Left renal cortex interstitium (tissue), 4 donors: ENCODE results near the gene NAV2. TPM values are rescaled to one million over a fixed set of nuclear protein-coding genes. Genes with fewer than 3 reads are reported as not detected.
A peak's percentile ranks its signal among the peaks of the same experiment; 100 is the strongest.
"Not testable (repeated sequence)": the region's sequence is repeated elsewhere in the genome, so short reads cannot be mapped to it uniquely, and the experiment has no call there.

Experiments
- DNase-seq, 4 donors: peaks; one replicate each; pipeline ENCODE4 v3.0.0-alpha.2; 2013; ENCODE audit warnings: low read depth in 4 of 4, low spot score in 2 of 4, missing footprints in 1 of 4
- polyA plus RNA-seq, 4 donors: library from polyadenylated mRNA; unstranded; fragments of 120-200 nt; gene quantifications; one replicate each; pipeline ENCODE4 v1.2.1, GENCODE V29; 2013; ENCODE audit not compliant: insufficient read length in 4 of 4

NAV2 gene
- polyA plus RNA-seq, 4 donors = 29.7 to 61.7 (median 39.1) TPM

GRCh38 chr11:19984048-19984742, 271.6 kb downstream of the NAV2 start:
- DNase-seq = no peak

DNA sequence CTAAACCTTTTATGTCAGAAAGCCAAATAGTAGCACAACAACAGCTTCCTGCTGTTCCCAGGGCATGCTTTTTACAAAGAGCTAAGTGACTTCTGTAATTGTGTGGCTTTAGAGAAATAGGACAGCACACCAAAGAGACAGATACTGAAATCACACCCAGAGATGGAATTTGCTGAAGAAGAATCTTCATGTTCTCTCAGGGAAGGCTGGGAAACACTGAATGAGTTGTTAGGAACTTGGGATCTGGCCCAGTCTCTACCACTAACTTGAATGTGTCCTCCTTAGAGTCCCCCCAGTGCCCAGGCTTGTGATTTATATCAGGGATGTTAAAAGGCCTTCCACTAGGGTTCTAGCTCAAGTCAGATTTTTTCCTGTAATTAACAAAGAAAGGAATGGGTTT, 272.5 kb downstream of the NAV2 start:
- no peak for DNase-seq

DNA sequence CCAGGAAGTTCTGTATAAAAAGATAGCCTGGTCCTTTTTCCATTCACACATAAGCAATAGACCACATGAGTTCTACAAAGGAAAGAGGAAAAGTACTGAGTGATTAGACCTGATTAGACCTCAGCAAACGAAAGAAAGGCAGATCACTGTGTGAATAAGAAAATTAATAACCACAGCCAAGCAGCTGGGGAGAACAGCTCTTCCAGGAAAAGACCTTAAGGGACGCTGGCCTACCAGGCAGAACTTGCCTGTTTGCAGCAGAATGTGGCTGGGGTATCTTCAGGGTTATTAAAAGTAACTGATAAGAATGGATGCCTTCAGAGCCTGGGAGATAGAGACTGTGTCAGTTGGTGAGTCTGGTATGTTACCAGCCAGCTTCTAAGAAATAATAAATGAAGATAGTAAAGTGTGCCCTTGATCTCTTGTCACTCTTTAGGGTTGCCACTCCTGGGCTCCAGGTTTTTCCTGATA, 274.7 kb downstream of the NAV2 start:
- no peak for DNase-seq

DNA sequence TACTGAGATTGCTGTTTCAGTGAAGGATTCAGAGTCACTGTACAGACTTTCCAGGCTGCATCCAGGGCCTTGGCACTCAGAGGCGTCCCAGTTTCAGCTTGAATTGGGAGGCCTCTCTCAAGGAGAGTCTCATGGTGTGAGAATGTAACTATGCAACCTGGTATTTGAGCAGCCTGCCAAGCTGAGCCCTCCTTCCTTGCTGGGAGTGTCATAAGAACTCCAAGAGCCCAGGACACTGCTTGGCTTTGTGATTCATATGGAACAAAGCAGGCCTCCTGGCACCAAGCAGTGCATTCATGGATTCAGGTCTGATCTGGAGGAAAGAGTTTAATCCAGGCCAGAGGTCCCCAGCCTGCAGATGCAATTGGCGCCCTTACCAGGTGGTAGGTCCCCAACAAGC, 276.0 kb downstream of the NAV2 start:
- no peak for DNase-seq

DNA sequence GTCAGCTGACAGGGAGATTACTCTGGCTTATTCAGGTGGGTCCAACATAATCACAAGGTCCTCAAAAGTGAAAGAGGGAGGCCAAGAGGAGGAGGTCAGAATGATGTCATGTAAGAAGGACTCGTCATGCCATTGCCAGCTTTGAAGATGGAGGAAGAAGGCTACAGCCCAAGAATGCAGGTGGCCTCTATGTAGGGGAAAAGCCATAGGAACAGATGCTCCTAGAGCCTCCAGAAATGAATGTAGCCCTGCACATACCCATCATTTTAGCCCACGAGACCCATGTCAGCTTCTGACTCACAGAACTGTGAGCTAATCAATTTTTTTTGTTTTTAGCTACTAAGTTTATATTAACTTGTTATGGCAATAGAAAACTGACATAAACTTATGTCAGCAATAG, 276.6 kb downstream of the NAV2 start:
- DNase-seq = no peak

- DNase-seq = no peak
Observed at GRCh38 chr11:19992162-19992561, 279.5 kb downstream of the NAV2 start.

- no peak for DNase-seq
Observed at GRCh38 chr11:19992998-19993397, 280.4 kb downstream of the NAV2 start.

- DNase-seq = no peak
Observed at GRCh38 chr11:19994672-19995071, 282.0 kb downstream of the NAV2 start.

GRCh38 chr11:19995145-19995544, 282.5 kb downstream of the NAV2 start:
- no peak for DNase-seq

DNA sequence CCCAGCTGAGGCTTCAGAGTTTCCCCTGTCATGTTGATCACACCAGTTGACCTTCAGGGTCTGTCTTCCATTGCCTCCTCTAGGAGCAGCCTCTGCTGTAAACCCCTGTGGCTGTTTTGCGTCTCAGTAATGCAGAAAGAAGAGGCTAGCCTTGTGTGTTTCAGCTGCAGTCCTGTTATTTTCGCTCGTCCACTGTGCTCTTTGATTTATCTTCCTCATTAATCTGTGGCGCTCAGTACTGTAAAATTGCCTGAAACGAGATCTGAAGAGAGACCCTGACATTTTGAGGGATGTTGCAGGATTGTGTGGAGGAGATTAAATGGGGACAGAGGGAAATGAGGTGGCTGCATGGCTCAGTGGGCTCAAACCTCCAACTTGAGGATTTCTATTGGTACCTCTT, 283.9 kb downstream of the NAV2 start:
- no peak for DNase-seq

DNA sequence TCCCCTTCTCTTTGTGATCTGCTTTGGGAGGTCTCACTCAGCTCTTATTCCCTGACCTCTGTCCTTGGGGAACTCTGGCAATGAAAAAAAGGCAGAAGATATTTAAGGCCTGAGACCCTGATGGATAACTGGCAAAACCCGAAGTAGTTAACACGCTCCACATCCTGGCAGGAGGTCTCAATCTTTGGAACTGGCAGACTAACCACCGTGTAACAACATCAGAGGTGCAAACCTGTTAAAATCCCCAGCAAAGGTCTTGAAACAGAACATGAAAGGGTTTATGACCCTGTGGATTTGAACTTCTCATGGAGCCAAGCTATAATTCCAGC, 287.3 kb downstream of the NAV2 start:
- no peak for DNase-seq

- DNase-seq = peak in 1 of 4 donors; percentile 57
Observed at GRCh38 chr11:20000351-20001134, 287.9 kb downstream of the NAV2 start.

GRCh38 chr11:20002312-20003216, 289.9 kb downstream of the NAV2 start:
- no peak for DNase-seq

DNA sequence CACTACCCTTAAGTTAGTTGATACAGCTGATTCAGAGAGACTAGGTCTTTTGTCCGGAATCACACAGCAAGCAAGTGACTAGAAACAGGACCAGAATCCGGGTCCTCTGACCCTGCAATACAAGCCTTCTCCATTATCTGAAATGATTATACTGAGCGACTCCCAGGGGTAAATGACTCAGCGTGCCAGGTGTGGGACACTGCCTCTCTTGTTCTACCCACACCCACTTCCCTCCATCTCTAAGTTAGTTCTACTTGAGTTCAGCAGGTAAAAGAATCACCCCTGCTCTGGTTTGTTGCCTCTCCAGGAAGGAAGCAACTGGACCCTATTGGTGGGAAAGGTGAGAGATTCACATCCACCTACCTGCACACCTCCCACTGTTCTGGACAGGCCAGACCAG, 290.7 kb downstream of the NAV2 start:
- DNase-seq = no peak

DNA sequence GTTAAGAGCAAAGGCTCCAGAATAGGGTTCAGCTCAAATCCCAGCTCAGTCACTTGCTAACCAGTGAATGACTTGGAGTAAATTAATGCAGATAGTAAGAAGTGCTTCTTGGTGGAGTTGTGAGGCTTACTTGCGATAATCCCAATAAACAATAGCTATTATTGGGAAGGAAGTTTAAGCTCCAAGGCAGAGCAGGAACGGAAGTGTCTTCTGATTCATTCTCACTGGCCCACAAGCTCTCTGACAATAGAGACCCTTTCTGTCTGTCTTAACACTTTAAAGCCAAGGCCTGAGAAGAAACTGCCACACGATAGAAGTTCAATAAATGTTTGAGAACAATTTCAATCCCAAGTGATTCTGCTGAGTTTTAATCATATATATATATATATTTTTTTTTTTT, 292.2 kb downstream of the NAV2 start:
- DNase-seq = no peak

DNA sequence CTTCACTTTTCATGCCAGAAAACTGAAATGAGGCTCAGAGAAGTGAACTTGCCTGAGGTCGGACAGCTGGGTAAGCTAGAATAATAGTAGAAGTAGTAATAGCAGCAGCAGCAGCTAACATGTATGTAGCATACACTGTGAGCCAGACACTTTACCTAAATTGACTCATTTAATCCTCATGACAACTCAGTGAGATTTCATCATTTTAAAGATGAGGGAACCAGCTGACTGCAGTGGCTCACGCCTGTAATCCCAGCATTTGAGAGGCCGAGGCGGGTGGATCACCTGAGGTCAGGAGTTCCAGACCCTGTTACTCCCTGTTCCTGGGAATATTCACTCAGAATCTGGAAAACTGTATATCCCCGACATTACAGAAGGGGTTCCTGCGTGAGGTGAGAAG, 293.1 kb downstream of the NAV2 start:
- no peak for DNase-seq

GRCh38 chr11:20006618-20007017, 294.0 kb downstream of the NAV2 start:
- DNase-seq = not testable (repeated sequence)

DNA sequence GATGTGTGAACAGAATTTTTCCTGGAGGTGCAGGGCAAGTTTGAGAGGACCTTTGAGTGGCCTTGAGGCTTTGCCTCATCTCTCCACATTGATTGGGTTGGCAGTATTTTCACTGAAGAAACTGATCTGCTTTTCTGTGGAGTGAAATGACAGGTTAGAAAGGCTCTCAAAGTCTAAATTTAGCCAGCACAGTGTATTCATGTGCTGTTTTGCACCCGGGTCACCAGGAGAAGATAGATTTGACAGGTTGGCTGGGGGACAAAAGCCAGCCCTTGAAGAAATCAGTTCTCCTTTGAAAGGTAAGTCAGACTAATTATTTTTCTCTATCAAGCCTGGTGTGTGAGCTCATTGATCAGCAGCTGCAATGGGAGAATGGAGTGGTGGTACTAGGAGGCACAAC, 294.7 kb downstream of the NAV2 start:
- DNase-seq = no peak

DNA sequence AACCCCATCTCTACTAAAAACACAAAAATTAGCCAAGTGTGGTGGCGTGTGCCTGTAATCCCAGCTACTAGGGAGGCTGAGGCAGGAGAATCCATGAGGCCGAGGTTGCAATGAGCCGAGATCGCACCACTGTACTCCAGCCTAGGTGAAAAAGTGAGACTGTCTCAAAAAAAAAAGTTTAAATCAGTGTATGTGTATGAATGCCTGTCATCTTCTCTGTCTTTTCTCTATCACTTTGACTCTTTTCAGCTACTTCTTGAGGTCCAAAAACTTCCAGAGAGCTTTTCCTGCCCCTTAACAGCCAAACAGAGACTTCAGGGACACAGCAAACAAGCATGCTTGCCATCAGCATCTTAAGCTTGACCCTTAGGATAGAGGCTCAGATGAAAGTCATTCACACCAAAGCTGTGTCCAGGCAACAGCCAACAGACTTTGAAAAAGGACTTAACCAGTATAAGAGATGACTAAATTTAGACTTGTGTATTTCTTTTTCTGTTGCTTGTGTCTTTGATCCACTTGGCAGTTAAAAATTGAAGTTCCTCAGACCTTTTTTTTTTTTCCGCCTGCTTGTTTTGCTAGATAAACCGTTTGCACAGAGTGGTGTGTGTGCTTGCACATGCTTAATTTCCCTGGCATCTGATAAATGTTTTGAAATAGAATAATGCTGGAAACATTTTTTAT, 295.7 kb downstream of the NAV2 start:
- no peak for DNase-seq

DNA sequence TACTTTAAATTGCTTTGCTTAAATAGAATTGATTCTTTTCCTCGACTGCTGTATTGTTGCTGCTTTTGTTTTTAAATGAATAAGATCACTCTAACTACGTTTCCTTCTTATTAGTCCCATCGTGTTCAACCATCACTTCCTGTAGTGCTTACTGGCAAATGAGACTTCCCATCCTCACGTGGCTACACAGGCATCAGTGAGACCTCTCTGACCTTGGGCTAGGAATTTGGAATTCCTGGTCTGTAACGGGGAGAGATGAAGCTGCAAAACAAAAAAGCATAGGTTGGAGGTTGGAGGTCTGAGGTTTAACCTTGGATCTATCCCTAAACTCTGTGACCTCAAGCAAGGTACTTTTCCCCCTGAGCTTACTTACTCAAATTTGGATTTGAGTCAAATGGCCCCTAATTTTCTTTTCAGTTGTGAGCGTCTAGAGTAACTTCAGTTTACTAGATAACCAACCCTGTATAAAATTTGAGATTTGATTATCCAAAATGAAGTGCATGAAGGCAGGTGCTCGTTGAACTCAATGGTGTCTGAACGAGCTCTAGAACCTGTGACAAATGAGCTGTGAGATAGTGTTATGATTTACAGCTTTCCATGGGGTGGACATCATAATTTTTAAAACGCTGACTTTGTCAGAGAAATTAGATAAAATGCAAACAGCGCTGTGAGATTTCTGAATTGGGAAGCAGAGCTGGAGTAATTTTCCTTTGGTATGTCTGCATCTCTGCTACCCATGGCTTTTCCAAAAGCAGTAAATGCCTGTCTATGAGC, 296.4 kb downstream of the NAV2 start:
- DNase-seq = no peak
